ENCODE measurements around the gene EYS.

EYS gene

GRCh38 chr6:64602993-64603392, 1104.0 kb downstream of the EYS start:
- DNase-seq (ENCODE audit: low read depth in 3 of 3), result no peak

GRCh38 chr6:64591676-64592036, 1115.4 kb downstream of the EYS start:
- DNase-seq (ENCODE audit: low read depth in 3 of 3), result no peak

GRCh38 chr6:64590965-64591675, 1115.9 kb downstream of the EYS start:
- DNase-seq (ENCODE audit: low read depth in 3 of 3), result no peak

GRCh38 chr6:64589961-64590360, 1117.1 kb downstream of the EYS start:
- DNase-seq (ENCODE audit: low read depth in 3 of 3), result no peak

DNA sequence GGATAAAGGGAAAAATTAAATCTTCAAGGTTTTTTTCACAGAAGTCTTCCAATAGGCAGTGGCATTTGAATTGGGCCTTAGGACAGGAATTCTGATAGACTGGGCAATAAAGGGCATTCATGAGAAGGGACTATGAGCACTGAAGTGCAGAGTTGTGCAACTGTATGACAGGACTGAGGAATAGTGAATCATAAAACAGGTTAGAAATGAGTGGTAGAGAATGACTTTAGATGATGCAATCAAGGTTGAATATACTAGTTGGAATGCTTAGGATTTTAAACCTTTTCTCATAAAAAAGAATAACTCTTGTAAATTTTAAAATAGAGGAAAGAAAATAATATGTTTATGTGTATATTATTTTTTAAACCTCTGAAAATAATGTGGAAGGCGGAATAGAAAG, 1126.7 kb downstream of the EYS start:
- DNase-seq (ENCODE audit: low read depth in 3 of 3), result no peak

- DNase-seq (ENCODE audit: low read depth in 3 of 3), result no peak
Observed at GRCh38 chr6:64553249-64553786, 1153.7 kb downstream of the EYS start.

DNA sequence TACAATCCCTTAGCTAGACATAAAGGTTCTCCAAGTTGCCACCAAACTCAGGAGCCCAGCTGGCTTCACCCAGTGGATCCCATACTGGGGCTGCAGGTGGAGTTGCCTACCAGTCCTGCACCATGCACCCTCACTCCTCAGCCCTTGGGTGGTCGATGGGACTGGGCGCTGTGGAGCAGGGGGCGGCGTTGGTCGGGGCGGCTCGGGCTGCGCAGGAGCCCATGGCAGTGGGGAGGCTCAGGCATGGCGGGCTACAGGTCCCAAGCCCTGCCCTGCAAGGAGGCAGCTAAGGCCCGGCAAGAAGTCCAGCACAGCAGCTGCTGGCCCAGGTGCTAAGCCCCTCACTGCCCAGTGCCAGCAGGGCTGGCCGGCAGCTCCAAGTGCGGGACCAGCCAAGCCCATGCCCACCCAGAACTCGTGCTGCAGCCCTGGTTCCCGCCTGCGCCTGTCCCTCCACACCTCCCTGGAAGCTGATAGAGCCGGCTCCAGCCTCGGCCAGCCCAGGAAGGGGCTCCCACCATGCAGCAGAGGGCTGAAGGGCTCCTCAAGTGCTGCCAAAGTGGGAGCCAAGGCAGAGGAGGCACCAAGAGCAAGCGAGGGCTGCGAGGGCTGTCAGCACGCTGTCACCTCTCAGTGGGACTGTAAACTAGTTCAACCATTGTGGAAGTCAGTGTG, 1159.3 kb downstream of the EYS start:
- DNase-seq (ENCODE audit: low read depth in 3 of 3), result no peak

DNA sequence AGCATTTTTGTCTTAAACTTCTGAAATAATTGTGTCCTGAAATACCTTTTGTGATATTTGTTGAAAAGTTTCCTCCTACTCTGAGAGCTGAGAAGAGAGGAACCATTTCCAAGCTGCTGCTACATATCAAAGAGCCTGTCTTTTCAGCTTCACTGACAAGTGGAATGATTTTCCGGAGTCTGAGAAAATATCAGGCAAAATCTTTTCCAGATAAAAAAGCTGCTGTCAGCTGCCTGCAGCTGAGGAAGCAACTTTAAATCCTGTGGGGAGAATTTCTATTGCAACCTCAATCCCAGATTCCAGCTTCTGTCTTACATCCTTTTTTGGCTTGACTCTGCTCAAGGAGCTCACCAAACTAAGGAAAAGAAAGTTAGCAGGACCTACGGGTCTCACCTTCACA, 1167.1 kb downstream of the EYS start:
- no peak for DNase-seq (ENCODE audit: low read depth in 3 of 3)

GRCh38 chr6:64538722-64539121, 1168.3 kb downstream of the EYS start:
- DNase-seq (ENCODE audit: low read depth in 3 of 3), result no peak

- DNase-seq (ENCODE audit: low read depth in 3 of 3), result no peak
Observed at GRCh38 chr6:64527899-64528298, 1179.1 kb downstream of the EYS start.

GRCh38 chr6:64522859-64523258, 1184.2 kb downstream of the EYS start:
- DNase-seq (ENCODE audit: low read depth in 3 of 3), result no peak

GRCh38 chr6:64520050-64520449, 1187.0 kb downstream of the EYS start:
- no peak for DNase-seq (ENCODE audit: low read depth in 3 of 3)

GRCh38 chr6:64516393-64516792, 1190.6 kb downstream of the EYS start:
- DNase-seq (ENCODE audit: low read depth in 3 of 3), result no peak

- DNase-seq (ENCODE audit: low read depth in 3 of 3), result no peak
Observed at GRCh38 chr6:64507661-64508060, 1199.4 kb downstream of the EYS start.

- DNase-seq (ENCODE audit: low read depth in 3 of 3), result no peak
Observed at GRCh38 chr6:64505312-64505711, 1201.7 kb downstream of the EYS start.

- DNase-seq (ENCODE audit: low read depth in 3 of 3), result no peak
Observed at GRCh38 chr6:64504503-64504902, 1202.5 kb downstream of the EYS start.

DNA sequence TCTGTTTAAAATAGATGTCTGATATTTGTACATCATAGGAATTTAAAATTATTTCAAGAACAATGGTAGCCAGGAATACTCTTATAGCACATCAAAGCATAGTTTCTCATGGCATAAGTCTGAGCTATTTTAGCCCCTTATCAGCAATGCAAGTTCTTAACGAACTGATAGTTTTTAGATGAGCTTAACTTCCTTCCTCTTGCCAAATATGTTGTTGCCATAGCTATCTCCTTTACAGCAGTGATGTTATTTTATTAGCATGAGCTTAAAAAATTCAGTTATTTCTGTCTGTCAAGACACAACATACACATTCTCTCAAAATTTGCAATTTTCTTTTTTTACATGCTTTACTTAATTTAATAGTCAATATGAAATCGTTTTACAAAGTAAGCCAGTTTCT, 1204.2 kb downstream of the EYS start:
- no peak for DNase-seq (ENCODE audit: low read depth in 3 of 3)

GRCh38 chr6:64497634-64498033, 1209.4 kb downstream of the EYS start:
- no peak for DNase-seq (ENCODE audit: low read depth in 3 of 3)

GRCh38 chr6:64489763-64490162, 1217.3 kb downstream of the EYS start:
- no peak for DNase-seq (ENCODE audit: low read depth in 3 of 3)

DNA sequence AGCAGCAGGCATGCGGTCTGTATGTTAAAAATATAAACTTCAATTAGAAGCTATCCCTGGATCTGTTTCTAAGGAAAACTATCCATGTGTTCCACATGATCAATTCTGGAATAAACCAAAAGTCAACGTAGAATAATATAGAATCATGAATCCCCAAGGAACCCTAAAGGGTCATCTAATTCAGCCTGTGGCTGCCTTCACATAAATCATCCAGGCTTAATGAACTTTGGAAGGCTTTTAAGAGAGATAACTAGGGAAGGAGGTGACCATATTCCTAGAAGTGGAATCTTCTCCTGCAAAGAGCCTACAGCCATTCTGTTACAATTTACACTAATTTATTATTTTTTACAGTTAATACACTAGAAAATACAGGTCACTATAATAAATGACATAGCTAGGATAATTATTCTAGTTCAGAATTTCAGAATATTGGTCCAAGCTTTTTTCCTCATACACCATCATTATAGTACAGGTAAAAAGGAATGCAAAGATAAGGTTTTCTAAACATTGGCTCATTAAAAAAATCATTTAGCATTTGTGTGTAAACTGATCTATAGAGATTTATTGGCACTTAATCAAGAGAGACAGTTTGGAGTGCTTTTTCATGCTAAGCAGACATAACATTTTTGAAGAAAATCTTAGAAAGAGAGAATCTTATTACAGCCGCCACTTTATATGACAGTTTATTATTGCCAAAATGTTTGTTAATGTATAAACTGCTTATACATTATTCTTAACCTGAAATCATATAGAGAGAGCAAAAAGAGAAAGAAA, 1220.3 kb downstream of the EYS start:
- no peak for DNase-seq (ENCODE audit: low read depth in 3 of 3)

GRCh38 chr6:64483956-64484499, 1223.0 kb downstream of the EYS start:
- no peak for DNase-seq (ENCODE audit: low read depth in 3 of 3)

DNA sequence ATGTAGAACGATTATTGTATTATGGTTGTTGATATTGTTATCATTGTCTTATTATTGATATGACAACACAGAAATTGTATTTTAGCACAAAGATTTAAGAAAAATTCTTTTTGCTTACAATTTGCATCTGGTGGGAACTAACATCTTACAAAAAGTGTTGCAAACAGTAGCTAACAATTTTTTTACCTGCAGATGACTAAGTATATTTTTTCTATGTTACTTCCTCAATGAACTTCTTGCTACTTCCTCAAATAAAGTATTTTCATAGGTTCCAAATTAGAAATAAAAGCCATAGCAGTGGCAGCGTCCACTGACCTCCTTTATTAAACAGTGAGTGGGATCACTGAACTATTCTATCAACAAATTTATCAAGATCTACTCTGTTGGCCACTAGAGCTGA, 1224.4 kb downstream of the EYS start:
- DNase-seq (ENCODE audit: low read depth in 3 of 3), result no peak

Measured in stimulated activated CD4-positive, alpha-beta T cell treated with anti-CD3 and anti-CD28 coated beads, TNF-alpha, amount 100 ng/mL, for 24 hours (primary cell).